Stimulated activated CD4-positive, alpha-beta T cell treated with anti-CD3 and anti-CD28 coated beads, Interleukin-4, amount 100 ng/mL, for 4 hours (primary cell): ENCODE measurements around the gene ALPI.
A peak's percentile ranks its signal among the peaks of the same experiment; 100 is the strongest.
"Not testable (repeated sequence)": the region's sequence is repeated elsewhere in the genome, so short reads cannot be mapped to it uniquely, and the experiment has no call there.

Experiments
- DNase-seq, 2 experiments: peaks; one replicate each; pipeline ENCODE4 v3.0.0-alpha.2; 2020

Gene ALPI

DNA sequence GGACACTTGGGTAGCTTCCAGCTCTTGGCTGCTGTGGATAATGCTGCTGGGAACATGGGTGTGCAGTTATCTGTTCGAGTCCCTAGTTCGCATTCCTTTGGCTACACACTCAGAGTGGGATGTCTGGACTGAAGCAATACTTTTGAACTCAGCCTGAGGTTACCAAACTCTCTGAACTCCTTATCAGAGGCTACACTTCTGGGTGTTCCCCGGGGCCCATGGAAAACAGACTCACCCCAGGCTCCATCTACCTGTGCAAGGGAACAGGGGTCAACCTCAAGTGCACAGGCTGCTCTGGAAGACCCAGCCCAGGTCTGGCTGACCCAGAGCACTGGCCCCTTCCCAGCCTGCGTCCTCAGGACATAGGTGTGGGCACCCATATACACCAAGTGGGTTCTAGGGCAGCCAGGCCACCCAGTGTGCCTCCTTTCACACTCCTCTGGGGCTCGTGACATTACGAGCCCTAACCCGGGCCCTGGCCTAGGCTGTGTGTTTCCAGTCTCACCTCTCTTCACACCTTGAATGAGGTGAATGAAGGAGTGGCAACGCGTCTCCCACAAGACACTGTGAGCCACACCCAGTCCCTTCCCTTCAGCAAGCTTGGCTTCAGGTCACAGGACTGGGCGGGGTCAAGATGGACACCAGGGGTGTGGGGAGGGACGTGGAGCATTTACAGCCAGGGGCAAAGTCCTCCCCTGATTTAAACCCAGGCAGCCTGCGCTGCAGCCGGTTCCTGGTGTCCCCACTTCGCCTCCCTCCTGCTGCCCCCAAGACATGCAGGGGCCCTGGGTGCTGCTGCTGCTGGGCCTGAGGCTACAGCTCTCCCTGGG is at the start of gene ALPI:
Gene ALPI, plus strand, starts transcription at position 728 of the 830 bp plus-strand sequence. Its CDS starts 47 bp downstream, at position 775.
- DNase-seq: no peak

DNA sequence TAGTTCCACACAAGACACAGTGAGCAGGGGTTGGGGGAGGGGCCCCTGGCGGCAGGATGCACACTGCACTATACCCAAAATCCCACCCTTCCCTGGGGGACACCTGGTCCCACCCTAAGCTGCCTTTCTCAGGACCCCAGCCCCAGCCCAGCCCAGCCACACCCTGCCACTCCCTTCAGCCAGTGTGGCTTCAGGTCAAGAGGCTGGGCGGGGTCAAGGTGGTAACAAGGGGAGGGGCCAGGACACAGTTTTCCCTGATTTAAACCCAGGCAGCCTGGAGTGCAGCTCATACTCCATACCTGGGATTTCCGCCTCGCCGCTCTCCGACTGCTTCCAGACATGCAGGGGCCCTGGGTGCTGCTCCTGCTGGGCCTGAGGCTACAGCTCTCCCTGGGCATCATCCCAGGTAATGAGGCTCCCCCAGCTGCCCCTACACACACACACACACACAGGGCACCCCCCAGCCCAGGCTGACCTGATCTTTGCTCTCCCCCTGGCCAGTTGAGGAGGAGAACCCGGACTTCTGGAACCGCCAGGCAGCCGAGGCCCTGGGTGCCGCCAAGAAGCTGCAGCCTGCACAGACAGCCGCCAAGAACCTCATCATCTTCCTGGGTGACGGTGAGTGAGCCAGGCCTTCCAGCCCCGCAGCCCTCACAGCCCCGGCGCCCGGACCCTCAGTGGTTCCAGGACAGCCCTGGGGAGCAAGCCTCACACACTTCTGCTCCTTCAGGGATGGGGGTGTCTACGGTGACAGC is 49.2 kb upstream of the ALPI start, which contains the start of gene ALPG:
Gene ALPG, plus strand, starts transcription at position 289 of the 755 bp plus-strand sequence. Its CDS starts 51 bp downstream, at position 340.
- no peak for DNase-seq

DNA sequence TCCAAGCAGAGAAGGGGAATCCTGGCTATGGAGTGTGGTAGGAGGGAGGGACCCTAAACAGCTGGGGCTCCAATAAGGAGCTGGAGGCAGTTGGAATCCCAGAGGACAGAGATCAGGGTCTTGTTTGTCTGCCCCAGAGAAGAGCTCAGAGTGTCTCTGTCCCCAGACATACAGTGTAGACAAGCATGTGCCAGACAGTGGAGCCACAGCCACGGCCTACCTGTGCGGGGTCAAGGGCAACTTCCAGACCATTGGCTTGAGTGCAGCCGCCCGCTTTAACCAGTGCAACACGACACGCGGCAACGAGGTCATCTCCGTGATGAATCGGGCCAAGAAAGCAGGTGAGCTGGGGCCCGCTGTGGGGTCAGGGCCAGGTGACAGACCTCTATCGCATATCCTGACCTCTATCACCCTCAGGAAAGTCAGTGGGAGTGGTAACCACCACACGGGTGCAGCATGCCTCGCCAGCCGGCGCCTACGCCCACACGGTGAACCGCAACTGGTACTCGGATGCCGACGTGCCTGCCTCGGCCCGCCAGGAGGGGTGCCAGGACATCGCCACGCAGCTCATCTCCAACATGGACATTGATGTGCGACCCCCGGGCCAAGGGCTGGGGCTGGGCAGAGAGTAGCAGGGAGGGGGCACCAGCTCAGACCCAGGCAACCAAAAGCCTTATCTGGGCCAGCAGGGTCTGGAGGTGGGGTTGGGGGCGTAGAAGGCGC is 48.4 kb upstream of the ALPI start:
- not testable (repeated sequence) for DNase-seq

DNA sequence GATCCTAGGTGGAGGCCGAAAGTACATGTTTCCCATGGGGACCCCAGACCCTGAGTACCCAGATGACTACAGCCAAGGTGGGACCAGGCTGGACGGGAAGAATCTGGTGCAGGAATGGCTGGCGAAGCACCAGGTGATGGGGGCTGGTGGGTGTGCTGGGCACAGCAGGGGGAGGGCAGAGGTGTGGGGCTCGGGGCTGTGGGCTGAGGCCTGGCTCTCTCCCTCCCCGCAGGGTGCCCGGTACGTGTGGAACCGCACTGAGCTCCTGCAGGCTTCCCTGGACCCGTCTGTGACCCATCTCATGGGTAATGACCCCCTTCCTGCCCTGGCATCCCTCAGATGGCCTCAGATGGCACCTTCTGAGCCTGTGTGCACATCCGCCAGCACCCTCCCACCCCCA is 47.7 kb upstream of the ALPI start:
- DNase-seq: not testable (repeated sequence)

DNA sequence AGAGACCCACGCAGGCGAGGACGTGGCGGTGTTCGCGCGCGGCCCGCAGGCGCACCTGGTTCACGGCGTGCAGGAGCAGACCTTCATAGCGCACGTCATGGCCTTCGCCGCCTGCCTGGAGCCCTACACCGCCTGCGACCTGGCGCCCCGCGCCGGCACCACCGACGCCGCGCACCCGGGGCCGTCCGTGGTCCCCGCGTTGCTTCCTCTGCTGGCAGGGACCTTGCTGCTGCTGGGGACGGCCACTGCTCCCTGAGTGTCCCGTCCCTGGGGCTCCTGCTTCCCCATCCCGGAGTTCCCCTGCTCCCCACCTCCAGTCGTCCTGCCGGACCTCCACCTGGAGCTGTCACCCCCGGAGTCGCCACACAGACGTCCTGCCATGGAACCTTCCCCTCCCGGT is 46.3 kb upstream of the ALPI start:
- not testable (repeated sequence) for DNase-seq

DNA sequence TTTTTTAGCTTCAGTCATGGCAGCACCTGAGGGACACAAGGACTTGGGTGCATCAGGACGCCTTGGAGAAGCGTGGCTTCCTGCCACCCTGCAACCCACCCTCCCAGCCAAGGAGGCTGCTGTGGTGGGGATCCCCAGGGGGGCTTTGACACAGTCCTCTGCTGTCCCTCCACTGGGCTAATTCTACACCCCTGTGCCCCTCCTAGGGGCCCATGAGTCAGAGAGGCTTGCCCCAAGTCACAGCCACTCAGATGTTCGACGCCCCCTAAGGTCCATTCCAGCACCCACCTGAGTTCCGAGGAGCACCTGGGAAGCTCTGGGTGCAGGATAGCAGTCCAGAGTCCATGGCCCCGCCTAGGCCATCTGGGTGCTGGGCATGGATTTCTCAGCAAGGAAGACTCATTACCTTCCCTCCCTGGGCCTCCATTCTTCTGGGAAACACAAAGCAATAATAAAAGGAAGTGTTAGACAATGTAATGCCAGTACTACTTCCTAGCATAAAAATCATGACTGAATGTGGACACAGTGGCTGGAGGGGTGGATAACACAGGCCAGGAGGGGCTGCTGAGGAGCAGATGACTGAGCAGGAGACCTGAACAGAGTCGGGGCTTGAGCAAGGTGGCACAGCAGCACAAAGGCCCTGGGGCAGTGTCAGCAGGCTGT is 45.6 kb upstream of the ALPI start:
- no peak for DNase-seq

DNA sequence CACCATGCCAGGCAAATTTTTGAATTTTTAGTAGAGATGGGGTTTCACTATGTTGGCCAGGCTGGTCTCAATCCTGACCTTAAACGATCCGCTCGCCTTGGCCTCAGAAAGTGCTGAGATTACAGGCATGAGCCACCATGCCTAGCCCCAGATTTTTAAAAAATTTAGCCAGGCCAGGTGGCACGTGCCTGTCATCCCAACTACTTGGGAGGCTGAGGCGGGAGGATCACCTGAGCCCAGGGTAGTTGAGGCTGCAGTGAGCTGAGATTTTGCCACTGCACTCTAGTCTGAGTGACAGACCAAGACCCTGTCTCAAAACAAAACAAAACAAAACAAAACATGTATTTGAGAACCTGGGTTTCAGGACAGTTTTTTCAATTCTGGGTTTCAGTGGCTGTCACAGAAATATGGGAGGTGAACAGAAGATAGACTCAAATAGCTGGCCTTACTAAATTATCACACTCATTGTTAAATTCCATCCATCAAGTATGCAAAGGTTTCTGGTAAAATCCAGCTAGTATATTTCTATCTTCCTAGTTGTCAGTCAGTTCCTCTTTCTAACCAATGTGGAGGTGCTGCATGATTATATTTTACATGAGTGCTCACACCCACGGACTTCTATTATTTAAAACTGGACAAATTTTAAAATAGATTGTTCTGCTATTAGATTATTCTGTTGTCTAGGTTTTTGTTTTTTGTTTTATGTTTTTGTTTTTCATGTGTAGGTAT is 43.9 kb upstream of the ALPI start:
- DNase-seq: no peak

DNA sequence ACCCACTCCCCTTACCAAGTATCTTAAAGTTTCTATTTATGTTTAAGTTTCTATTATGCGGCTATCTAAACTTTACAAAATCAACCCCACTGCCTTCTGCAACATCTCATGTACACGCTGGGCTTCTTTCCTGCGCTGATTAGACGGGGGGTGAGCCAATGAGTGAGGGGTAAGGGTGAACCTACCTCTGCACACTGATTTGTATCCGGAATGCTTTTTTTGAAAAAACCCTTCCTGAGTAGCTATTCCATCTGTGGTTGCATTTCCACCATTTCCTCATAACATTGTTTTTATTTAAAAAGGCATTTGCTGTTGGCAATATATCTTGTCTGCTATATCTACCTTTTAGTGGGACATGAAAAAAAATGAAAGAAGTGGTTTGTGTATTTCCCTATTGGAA is 43.0 kb upstream of the ALPI start:
- no peak for DNase-seq

DNA sequence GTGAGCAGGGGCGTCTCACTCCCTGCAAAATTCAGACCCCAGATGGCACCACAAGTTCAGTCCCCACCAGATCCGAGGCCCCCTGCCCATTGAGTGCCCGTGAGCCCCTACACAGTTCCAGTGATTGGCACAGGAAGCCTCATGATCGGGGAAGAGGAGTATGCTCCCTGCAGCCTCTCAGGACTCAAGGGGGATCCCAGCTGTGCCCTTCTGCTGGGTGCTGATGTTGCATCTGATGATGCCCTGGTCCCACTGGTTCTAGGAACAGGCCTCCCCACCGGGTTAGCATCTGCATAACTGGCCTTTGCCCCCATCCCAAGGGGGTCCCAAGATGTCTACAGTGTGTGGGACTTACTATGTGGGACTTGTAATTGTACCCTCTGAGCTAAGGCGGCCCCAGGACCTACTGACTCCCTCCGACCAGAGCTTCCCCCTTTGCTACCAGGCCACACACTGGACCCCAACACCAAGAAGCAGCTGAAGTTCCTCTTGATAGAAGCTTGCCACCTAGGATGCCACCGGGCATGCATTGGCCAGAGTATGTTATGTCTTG is 40.7 kb upstream of the ALPI start:
- DNase-seq: no peak

DNA sequence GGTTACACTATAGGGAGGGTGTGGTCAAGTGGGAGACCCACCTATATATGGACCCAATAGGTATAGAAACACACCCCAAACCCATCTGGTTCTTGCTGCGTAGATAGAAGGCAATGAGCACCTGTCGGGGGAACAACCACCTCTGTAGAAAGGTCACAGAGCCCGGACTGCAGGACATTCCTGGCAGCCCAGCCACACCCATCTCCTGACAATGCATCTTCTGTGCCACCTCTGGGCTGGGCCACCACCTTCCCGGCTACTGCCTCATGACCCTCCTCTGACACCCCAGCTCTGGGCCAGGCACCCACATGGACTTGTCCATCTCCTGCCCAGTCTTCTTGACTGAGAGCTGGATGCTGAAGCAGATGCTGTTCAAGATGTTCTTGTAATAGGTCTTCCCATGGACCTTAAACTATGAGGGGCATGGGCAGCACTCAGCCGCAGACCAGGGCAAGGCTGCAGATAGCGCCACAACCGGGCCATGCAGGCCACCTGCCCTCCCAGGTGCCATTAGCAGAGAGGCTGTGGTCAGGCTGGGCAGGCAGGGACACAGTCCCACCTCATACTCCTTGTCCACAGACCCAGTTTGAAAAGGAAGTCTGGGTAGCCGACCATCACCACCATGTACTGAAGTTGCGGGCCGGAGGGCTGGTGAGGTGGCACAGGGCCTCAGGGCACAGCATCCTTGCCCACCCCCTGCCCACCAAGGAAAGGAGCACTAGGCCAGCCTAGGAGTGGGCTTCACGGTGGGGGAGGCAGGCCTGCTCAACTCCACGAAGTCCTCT is 40.0 kb upstream of the ALPI start:
- DNase-seq: no peak

DNA sequence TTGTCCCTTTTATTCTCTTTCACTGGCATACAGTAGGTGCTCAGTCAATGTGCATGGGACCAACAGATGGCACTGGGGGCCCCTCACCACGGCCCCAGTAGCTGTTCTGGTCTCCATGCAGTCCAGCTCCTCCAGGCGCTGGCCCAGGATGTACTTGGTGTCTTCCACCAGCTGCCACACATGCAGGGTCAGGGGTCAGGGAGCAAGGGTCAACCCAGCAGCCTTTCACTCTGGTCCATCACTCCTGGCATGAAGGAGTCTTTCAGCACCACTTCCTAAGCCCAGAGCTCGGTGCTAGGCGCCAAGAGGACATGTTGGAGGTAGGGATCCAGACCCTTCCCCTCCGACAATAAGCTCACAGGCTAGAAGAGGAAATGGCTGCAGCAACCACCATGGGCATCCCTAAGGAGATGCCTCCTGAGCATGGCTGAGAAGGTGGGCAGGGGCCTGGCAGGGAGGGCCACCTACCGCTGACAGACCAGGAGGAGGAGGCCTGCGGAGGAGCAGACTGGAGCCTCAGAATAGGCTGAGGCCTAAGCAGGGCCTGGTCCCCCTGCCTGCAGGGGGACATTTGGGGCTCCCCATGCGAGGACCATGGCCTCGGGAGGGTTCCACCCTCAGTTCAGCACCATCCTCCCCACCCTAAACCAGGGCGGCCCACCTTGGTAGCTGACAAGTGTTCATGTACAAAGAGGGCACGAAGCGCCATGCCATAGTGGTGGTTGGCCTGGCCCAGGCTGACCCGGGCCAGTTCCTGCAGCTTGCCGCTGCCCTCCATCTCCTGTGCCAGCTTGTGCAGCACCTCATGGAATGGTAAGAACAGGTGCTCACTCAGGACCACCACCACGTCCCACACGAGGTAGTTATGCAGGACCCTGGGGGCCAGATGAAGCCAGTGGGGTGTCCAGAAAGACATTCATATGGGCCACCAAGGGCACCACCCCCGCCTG is 39.2 kb upstream of the ALPI start:
- no peak for DNase-seq

DNA sequence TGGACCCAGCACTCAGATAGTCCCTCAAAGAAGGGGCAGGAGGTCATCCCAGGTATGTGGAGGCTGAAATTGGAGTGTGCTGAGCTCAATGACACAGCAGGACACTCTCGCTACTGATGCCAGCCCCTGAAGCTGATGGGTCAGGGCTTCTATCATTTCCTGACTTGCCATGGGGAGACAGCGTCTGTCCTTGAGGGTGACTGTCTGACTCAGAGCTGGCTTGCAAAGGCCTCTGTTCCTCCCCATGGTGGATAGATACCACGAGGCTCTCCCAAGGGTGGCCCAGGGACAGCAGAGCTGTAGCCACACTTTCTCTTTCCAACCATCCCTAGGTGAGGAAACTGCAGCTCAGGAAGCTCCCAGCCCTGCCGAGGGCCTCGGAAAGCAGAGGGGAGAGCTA is 38.5 kb upstream of the ALPI start:
- DNase-seq: no peak

DNA sequence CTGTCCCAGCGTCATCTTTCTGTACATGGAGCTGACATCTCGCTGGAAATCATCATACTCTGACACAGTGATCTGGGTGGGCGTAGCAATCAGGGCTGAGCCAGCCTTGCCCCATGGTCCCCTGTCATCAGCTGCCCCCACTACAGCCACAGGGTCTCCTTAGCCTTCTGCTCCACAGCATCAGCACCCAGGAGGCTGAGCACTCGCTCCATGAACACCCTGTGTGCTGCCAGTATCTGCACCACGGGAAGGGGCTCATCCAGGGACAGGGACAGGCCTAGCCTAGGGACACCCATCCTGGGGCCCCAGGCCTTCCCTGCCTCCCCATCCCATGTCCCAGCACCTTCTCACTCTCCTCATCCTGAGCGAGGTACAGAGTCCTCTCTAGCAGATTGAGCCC is 37.9 kb upstream of the ALPI start:
- DNase-seq: no peak

DNA sequence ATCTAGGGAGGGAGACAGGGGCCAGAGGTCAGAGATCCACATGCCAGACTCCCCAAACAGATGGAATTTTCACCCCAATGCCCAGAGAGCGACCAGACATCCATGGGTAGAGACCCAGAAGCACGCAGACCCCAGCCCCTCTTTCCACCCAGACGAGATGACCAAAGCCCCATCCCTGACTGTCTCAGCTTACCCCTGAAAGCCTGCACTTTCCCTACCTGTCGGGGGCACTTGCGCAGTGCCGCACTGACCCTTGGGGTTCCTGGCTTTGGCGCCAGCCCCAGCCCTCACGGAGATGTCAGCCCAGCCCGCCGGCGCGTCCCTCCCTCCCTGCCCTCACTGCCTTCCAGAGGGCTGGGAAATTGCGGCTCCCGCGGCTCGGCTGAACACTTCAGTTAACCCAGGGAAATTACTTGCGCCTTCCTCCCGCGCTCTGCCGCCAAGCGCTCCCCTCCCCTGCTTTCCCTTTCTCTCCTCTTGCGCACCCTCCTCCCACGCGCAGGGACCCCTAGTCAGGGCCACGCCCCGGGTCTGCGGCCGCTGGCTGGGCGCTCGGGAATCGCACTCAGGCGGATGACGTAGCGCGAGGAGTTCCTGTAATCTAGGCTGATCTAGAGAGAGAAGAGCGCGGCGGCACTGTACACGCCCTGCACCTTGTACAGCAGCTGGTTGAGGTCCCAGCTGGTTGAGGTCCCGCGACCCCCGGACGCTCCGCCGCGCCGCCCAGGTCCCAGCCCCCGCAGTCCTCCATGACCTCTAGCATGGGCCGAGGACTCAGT is 37.3 kb upstream of the ALPI start:
- peak in 1 of 2 experiments; percentile 13 for DNase-seq

DNA sequence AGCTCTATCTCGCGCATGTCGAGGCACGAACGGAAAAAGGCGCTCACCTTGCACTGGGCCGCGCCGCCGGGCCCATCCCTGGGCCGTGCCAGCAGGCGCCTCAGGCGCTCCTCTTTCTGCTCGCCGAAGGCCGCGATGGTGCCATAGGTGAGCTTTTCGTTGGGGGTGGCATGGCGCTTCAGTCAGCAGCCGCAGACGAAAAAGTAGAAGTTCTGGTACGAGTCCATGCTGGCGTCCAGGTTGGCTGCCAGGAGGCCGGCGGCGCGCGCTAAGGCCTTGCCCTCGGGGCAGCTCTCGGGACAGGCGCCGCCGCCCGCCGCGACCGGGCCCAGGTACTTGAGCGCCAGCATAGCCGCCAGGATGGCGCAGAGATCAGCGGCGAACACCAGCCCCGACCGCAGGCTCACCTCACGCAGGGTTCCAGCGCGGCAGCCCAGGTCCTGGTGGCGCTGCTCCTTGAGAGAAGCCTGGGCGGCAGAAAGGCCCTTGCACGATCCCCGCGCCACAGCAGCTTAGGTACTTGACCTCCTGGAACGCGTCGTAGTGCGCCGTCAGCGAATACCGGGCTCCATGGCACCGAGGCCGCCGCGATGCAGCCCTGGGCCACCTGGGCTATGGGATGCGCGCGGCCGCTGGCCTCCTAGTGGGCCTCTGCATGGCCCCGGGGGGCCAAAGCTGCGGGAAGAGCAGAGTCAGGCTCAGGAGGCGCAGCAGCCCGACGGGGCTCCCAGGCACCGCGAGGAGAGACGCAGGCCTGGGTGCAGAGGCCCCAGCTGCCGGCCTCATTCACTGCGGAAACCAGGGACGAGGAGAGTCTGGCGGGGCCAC is 36.5 kb upstream of the ALPI start:
- no peak for DNase-seq

DNA sequence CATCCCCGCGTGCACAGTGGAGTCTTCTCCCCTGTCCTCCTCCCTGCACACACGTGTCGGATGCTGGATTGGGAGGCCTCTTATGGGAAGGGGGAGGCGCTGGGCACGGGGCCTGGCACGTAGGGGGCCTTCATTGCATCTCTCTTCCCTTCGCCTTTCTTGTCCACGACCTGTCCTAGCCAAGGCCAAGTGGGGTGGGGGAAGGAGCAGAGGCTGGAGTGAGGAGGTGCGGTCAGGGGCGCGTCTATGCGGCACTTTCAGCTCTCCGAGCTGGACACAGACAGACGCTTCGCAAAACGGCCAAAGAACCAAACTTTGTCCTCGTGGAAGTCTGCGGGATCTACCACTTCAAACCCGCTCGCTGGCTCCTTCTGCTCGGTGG is 35.9 kb upstream of the ALPI start:
- DNase-seq: no peak

DNA sequence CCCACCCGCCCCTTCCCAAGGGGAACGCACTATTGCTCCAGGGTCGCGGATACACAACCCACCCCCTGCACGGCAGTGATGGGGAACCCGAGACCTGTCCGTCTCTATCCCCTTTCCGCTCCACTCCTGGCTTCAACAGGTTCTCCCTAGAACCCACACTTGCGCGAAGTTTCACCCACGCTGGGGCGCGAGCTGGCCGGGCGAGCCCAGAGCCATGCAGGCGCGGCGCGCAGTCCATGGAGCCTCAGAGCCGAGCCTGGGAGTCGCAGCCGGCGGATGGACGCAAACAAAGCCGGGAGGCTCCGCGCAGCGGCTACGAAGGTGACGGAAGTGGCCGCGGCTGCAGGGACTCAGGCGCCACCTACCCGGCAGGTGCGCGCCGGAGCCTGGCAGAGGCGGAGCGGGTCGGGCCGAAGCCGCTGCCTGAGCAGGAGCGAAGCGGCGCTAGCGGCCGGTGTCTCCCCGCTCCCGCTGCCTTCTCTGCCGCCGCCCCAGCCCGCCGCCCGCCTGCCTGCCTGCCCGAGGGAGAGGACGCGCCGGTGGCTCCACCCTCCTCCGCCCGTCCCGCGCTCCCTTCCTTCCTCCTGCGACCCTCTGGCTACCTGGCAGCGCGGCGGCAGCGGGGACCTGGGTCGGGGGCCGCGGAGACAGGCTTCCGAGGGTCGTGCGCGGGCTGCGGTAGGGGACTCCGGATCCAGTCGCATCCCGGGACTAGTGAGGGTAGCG is 35.3 kb upstream of the ALPI start:
- DNase-seq: no peak
